ENCODE measurements around the gene PPP3CA. TPM values are rescaled to one million over a fixed set of nuclear protein-coding genes. Genes with fewer than 3 reads are reported as not detected.

The PPP3CA gene
- total RNA-seq, 1 experiment from 2014 or later, result 15.5 TPM

DNA sequence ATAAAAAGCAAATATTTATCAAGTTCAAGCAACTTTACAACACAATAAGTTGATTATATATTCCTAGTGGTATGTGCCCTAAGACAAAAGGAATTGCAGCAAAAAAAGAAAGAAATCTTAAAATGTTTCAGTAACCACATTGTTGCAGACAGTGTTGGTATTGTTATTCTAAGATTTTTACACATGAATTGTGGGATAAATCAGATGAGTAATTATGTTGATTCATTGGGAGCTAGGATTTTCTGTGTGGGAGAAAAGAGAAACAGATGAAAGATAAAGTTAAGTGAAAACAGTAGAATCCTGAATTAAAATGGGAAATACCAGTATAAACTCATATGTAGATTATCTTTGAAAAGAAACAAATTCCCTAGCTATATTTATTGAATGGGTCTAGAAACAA lies 362.4 kb downstream of the PPP3CA start:
- POLR2A ChIA-PET (ENCODE audit: unreplicated experiment), result no interaction called here
- Histone ChIP-seq H3K27me3 (ENCODE audit: low read length) (no peaks in the 10 kb centered on the region), H3K79me2 (ENCODE audit: low read length) (no peaks in the 10 kb centered on the region), H3K4me1 (ENCODE audit: insufficient read depth, low read length) (peaks cover 6% of the 10 kb centered on the region; the same call in 1 of the 2 replicates), H3K27ac (ENCODE audit: low read length) (peak overlapping the region; percentile 62), H4K20me1 (ENCODE audit: low read length) (no peaks in the 10 kb centered on the region), H3K4me3 (ENCODE audit: low read length) (no peak overlapping the region), H3K4me2 (ENCODE audit: low read length) (no peak overlapping the region), H3F3A (ENCODE audit: low read length, unreplicated experiment) (no peaks in the 10 kb centered on the region), H3K9ac (ENCODE audit: low read length) (no peak overlapping the region), H3K9me2 (replicated peaks; ENCODE audit: low read length) (no peaks in the 10 kb centered on the region), H3K9me3 (ENCODE audit: low read length) (no peaks in the 10 kb centered on the region), H3K36me3 (ENCODE audit: low read depth, low read length) (no peaks in the 10 kb centered on the region), H2AFZ (ENCODE audit: low read length) (no peak overlapping the region)
- TF ChIP-seq EZH2phosphoT487 (IDR thresholded peaks at IDR 0.05; ENCODE audit: borderline replicate concordance, low read length) (no peak), EZH2 (IDR thresholded peaks at IDR 0.05; ENCODE audit: low read length, unreplicated experiment) (no peak)
- TF ChIP-seq, protein P1, sequence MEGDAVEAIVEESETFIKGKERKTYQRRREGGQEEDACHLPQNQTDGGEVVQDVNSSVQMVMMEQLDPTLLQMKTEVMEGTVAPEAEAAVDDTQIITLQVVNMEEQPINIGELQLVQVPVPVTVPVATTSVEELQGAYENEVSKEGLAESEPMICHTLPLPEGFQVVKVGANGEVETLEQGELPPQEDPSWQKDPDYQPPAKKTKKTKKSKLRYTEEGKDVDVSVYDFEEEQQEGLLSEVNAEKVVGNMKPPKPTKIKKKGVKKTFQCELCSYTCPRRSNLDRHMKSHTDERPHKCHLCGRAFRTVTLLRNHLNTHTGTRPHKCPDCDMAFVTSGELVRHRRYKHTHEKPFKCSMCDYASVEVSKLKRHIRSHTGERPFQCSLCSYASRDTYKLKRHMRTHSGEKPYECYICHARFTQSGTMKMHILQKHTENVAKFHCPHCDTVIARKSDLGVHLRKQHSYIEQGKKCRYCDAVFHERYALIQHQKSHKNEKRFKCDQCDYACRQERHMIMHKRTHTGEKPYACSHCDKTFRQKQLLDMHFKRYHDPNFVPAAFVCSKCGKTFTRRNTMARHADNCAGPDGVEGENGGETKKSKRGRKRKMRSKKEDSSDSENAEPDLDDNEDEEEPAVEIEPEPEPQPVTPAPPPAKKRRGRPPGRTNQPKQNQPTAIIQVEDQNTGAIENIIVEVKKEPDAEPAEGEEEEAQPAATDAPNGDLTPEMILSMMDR (conservative IDR thresholded peaks at IDR 0.05; ENCODE audit: low read depth, low read length), result no peak
- ATAC-seq (peak; percentile 50), DNase-seq (peak; percentile 41)
- no TSS peak for BruUV-seq (replicated peaks)
- intact Hi-C loops (cut with micrococcal nuclease), result no loop called here
- CTCF ChIA-PET, result no interaction called here

DNA sequence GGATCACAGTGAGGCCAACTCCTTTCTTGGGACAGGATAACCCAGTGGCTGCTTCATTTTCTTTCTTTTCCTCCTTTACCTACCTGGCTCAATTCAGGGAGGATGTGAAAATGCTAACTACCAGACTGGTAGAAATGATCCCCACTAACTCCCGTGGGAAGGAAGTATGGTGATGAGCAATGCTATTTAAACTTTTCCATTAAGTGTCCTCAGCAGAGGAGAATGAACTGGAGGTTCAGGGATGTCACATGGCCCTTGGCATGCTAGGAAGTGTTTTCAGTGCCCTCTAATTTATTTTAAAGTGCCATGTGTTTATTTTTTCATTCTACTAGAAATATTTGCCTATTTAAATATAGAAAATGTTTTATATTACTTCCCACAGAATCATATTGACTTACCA lies 363.9 kb downstream of the PPP3CA start:
- ChIA-PET POLR2A (ENCODE audit: unreplicated experiment) (no interaction called here), CTCF (no interaction called here)
- H3K4me2 ChIP-seq (ENCODE audit: low read length), result no peak overlapping the region

DNA sequence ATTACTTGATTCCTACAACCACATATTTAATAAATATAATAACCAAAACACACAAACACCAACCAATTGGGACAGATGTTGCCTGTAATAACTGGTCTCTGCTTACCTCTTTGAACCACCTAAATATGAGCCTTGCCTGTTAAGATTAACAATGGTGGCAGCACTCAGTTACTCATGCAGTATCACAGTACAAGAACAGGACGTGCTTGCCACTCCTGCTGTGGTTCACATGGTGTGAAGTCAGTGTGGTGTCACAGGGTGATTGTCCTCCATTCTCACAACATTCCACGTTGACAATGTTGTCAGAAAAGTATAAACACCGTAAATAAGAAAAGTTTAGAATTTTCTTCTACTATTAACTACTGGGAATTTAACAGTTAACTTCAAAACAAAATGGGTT lies 365.0 kb downstream of the PPP3CA start:
- BruUV-seq (replicated peaks), result no TSS peak
- Histone ChIP-seq H3K4me1 (ENCODE audit: insufficient read depth, low read length) (peaks cover 6% of the 10 kb centered on the region; the same call in 1 of the 2 replicates), H3K79me2 (ENCODE audit: low read length) (no peaks in the 10 kb centered on the region), H3K9me2 (replicated peaks; ENCODE audit: low read length) (no peaks in the 10 kb centered on the region), H3K9ac (ENCODE audit: low read length) (no peak overlapping the region), H3K36me3 (ENCODE audit: low read depth, low read length) (no peaks in the 10 kb centered on the region), H4K20me1 (ENCODE audit: low read length) (no peaks in the 10 kb centered on the region), H3K27ac (ENCODE audit: low read length) (no peak overlapping the region), H3K4me2 (ENCODE audit: low read length) (no peak overlapping the region), H3K4me3 (ENCODE audit: low read length) (no peak overlapping the region), H3K27me3 (ENCODE audit: low read length) (no peaks in the 10 kb centered on the region), H2AFZ (ENCODE audit: low read length) (no peak overlapping the region), H3K9me3 (ENCODE audit: low read length) (no peaks in the 10 kb centered on the region), H3F3A (ENCODE audit: low read length, unreplicated experiment) (no peaks in the 10 kb centered on the region)
- ATAC-seq (no peak), DNase-seq (no peak)
- CTCF ChIA-PET, result no interaction called here
- TF ChIP-seq, protein P1 (conservative IDR thresholded peaks at IDR 0.05; ENCODE audit: low read depth, low read length), result no peak
- TF ChIP-seq EZH2 (IDR thresholded peaks at IDR 0.05; ENCODE audit: low read length, unreplicated experiment) (no peak), EZH2phosphoT487 (IDR thresholded peaks at IDR 0.05; ENCODE audit: borderline replicate concordance, low read length) (no peak)
- intact Hi-C loops (cut with micrococcal nuclease), result no loop called here
- POLR2A ChIA-PET (ENCODE audit: unreplicated experiment), result no interaction called here

More for the DNA sequence above, 363.9 kb downstream of the PPP3CA start:
- DNase-seq (no peak), ATAC-seq (no peak)
- intact Hi-C loops (cut with micrococcal nuclease), result no loop called here
- Histone ChIP-seq H3K36me3 (ENCODE audit: low read depth, low read length) (no peaks in the 10 kb centered on the region), H4K20me1 (ENCODE audit: low read length) (no peaks in the 10 kb centered on the region), H3K9me2 (replicated peaks; ENCODE audit: low read length) (no peaks in the 10 kb centered on the region), H3K79me2 (ENCODE audit: low read length) (no peaks in the 10 kb centered on the region), H2AFZ (ENCODE audit: low read length) (no peak overlapping the region), H3K27me3 (ENCODE audit: low read length) (no peaks in the 10 kb centered on the region), H3K4me1 (ENCODE audit: insufficient read depth, low read length) (peaks cover 6% of the 10 kb centered on the region; the same call in 1 of the 2 replicates), H3K9me3 (ENCODE audit: low read length) (no peaks in the 10 kb centered on the region), H3K4me3 (ENCODE audit: low read length) (no peak overlapping the region), H3K27ac (ENCODE audit: low read length) (no peak overlapping the region), H3F3A (ENCODE audit: low read length, unreplicated experiment) (no peaks in the 10 kb centered on the region), H3K9ac (ENCODE audit: low read length) (no peak overlapping the region)
- BruUV-seq (replicated peaks), result no TSS peak
- TF ChIP-seq, protein P1 (conservative IDR thresholded peaks at IDR 0.05; ENCODE audit: low read depth, low read length), result no peak
- no peak for TF ChIP-seq EZH2phosphoT487 (IDR thresholded peaks at IDR 0.05; ENCODE audit: borderline replicate concordance, low read length)
- TF ChIP-seq EZH2 (IDR thresholded peaks at IDR 0.05; ENCODE audit: low read length, unreplicated experiment), result no peak
